Activated CD8-positive, alpha-beta T cell treated with anti-CD3 and anti-CD28 coated beads for 36 hours (primary cell): ENCODE data around the gene DDX42. TPM values are rescaled to one million over a fixed set of nuclear protein-coding genes. Genes with fewer than 3 reads are reported as not detected.
A peak's percentile ranks its signal among the peaks of the same experiment; 100 is the strongest.
"Not testable (repeated sequence)": the region's sequence is repeated elsewhere in the genome, so short reads cannot be mapped to it uniquely, and the experiment has no call there.

Experiments used
- ATAC-seq: fragments of 200-7000 bp; cut with Tn5 transposase; one replicate; pipeline ENCODE4 v1.10.0; 2021; ENCODE audit warnings: mild to moderate bottlenecking, moderate library complexity
- CTCF ChIA-PET: fragments of 350-600 bp; sonication (Branson Sonifier 250); formaldehyde crosslinking; loops from one replicate; lab custom pipeline; 2021; ENCODE audit warnings: antibody characterized with exemption; lab: Charles Lee
- POLR2A ChIA-PET: fragments of 350-600 bp; sonication (Branson Sonifier 250); formaldehyde crosslinking; loops from one replicate; lab custom pipeline; 2021; ENCODE audit warnings: antibody characterized with exemption; lab: Charles Lee
- DNase-seq: peaks from one replicate; pipeline ENCODE4 v3.0.0-alpha.2; 2020
- H3K27ac Mint-ChIP-seq: one replicate; pipeline ENCODE4 v1.8.0; 2021; ENCODE audit warnings: mild to moderate bottlenecking, mixed read lengths
- H3K27me3 Mint-ChIP-seq: one replicate; pipeline ENCODE4 v1.8.0; 2021; ENCODE audit warnings: mixed read lengths
- H3K36me3 Mint-ChIP-seq: one replicate; pipeline ENCODE4 v1.8.0; 2021; ENCODE audit warnings: low read depth, mixed read lengths
- H3K4me1 Mint-ChIP-seq: one replicate; pipeline ENCODE4 v1.8.0; 2021; ENCODE audit warnings: low read depth, mixed read lengths
- H3K4me3 Mint-ChIP-seq: one replicate; pipeline ENCODE4 v1.8.0; 2021; ENCODE audit warnings: mild to moderate bottlenecking, moderate library complexity, mixed read lengths
- H3K9me3 Mint-ChIP-seq: one replicate; pipeline ENCODE4 v1.8.0; 2021; ENCODE audit warnings: mixed read lengths
- CTCF ChIP-seq: fragments of 200-600 bp; IDR thresholded peaks from one replicate; pipeline ENCODE4 v1.8.0; 2022; ENCODE audit warnings: antibody characterized with exemption, mild to moderate bottlenecking
- intact Hi-C: fragments of 100-400 bp; cut with micrococcal nuclease; formaldehyde crosslinking; loops from one replicate; pipeline ENCODE4 v1.10.0; 2022
- total RNA-seq, 2 experiments: library from RNA; stranded (reverse); gene quantifications; one replicate each; pipeline ENCODE4 v1.2.3, GENCODE V29; 2021

DDX42 gene
- total RNA-seq, 2 experiments from 2014 or later: 91.9 to 96.0 TPM

- POLR2A ChIA-PET: interaction anchor here (0.9 to 1.2 kb wide), 3 partner anchors 13 to 43 kb away, joined by 3 to 7 read pairs (median 4); partner anchors contain the start of genes CCDC47 and DDX42
Observed at GRCh38 chr17:63786971-63787711, 13.2 kb downstream of the DDX42 start.

GRCh38 chr17:63790057-63790456 is 16.1 kb downstream of the DDX42 start:
- no peak for ATAC-seq
- H3K4me1 Mint-ChIP-seq: peaks cover 2% of the 10 kb centered on the region
- TF ChIP-seq CTCF: no peak
- peaks cover 37% of the 10 kb centered on the region for H3K36me3 Mint-ChIP-seq
- no peaks in the 10 kb centered on the region for H3K9me3 Mint-ChIP-seq
- CTCF ChIA-PET: interaction anchor here (1.9 to 2.4 kb wide), 2 partner anchors 8 to 15 kb away, joined by 5 to 6 read pairs; no protein-coding TSS in a partner anchor
- intact Hi-C loops: no loop called here
- no peak overlapping the region for H3K27ac Mint-ChIP-seq
- POLR2A ChIA-PET: interaction anchor here (1.2 to 2.4 kb wide), 3 partner anchors 14 to 40 kb away, joined by 3 to 8 read pairs (median 6); partner anchors contain the start of genes CCDC47 and DDX42
- no peaks in the 10 kb centered on the region for H3K27me3 Mint-ChIP-seq
- H3K4me3 Mint-ChIP-seq: no peak overlapping the region
- DNase-seq: no peak

More at GRCh38 chr17:63786971-63787711, 13.2 kb downstream of the DDX42 start:
- Mint-ChIP-seq H3K27ac (no peak overlapping the region), H3K4me3 (no peak overlapping the region), H3K36me3 (peaks cover 17% of the 10 kb centered on the region), H3K9me3 (no peaks in the 10 kb centered on the region), H3K27me3 (no peaks in the 10 kb centered on the region), H3K4me1 (peaks cover 20% of the 10 kb centered on the region)
- CTCF ChIA-PET: interaction anchor here (1.7 kb wide), 1 partner anchor 12 kb away, joined by 4 read pairs; no protein-coding TSS in a partner anchor
- no peak for TF ChIP-seq CTCF
- intact Hi-C loops: no loop called here
- ATAC-seq: no peak
- DNase-seq: no peak

GRCh38 chr17:63792055-63792729 is 18.2 kb downstream of the DDX42 start:
- ChIA-PET POLR2A (interaction anchor here (1.0 to 2.4 kb wide), 3 partner anchors 11 to 240 kb away, joined by 3 to 8 read pairs (median 3); partner anchors contain the start of genes CCDC47 and DDX42), CTCF (interaction anchor here (0.9 kb wide), 1 partner anchor 11 kb away, joined by 3 read pairs; no protein-coding TSS in a partner anchor)
- no peak for DNase-seq
- Mint-ChIP-seq H3K4me1 (no peaks in the 10 kb centered on the region), H3K4me3 (no peak overlapping the region), H3K27ac (peak overlapping the region; percentile 67), H3K27me3 (no peaks in the 10 kb centered on the region), H3K36me3 (peaks cover 42% of the 10 kb centered on the region), H3K9me3 (no peaks in the 10 kb centered on the region)
- TF ChIP-seq CTCF: no peak
- ATAC-seq: no peak
- intact Hi-C loops: no loop called here

- CTCF ChIA-PET, intact Hi-C loops, H3K4me1 Mint-ChIP-seq, H3K9me3 Mint-ChIP-seq, H3K27me3 Mint-ChIP-seq, H3K4me3 Mint-ChIP-seq, H3K27ac Mint-ChIP-seq, ATAC-seq, DNase-seq, POLR2A ChIA-PET: not testable (repeated sequence)
- H3K36me3 Mint-ChIP-seq: peaks cover 58% of the 10 kb centered on the region
Observed at GRCh38 chr17:63796375-63796774, 22.4 kb downstream of the DDX42 start.

GRCh38 chr17:63798572-63799106 is 24.7 kb downstream of the DDX42 start:
- DNase-seq (no peak), ATAC-seq (no peak)
- peaks cover 54% of the 10 kb centered on the region for H3K36me3 Mint-ChIP-seq
- no peaks in the 10 kb centered on the region for H3K4me1 Mint-ChIP-seq
- intact Hi-C loops: no loop called here
- H3K27me3 Mint-ChIP-seq: no peaks in the 10 kb centered on the region
- no peak for TF ChIP-seq CTCF
- H3K4me3 Mint-ChIP-seq: no peak overlapping the region
- no peaks in the 10 kb centered on the region for H3K9me3 Mint-ChIP-seq
- H3K27ac Mint-ChIP-seq: no peak overlapping the region
- CTCF ChIA-PET: interaction anchor here (1.3 kb wide), 1 partner anchor 12 kb away, joined by 4 read pairs; no protein-coding TSS in a partner anchor
- POLR2A ChIA-PET: interaction anchor here (0.6 to 1.3 kb wide), 4 partner anchors 10 to 69 kb away, joined by 3 to 4 read pairs (median 3); no protein-coding TSS in a partner anchor
